ENCODE results near the gene AARS2. TPM values are rescaled to one million over a fixed set of nuclear protein-coding genes. Genes with fewer than 3 reads are reported as not detected.

The AARS2 gene
- total and polyA plus RNA-seq, 8 donors = 2.9 to 19.3 (median 6.4) TPM

- Histone ChIP-seq H3K27ac (no peak overlapping the region), H3K4me1 (no peaks in the 10 kb centered on the region), H3K9me3 (no peaks in the 10 kb centered on the region), H3K36me3 (no peaks in the 10 kb centered on the region), H3K4me3 (no peak overlapping the region), H3K27me3 (peaks cover 0 to 82% (median 40%) of the 10 kb centered on the region in 3 donors)
- intact Hi-C loops (cut with DNase I; ENCODE audit: low total_unique reads) = no loop called here
- no peak for DNase-seq
- TF ChIP-seq POLR2A (IDR thresholded peaks at IDR 0.05) = no peak
- no peak for TF ChIP-seq POLR2AphosphoS5 (IDR thresholded peaks at IDR 0.05)
- 70 to 79% (median 73%) methylated on average over 25 of the region's 25 CpGs for WGBS, 5 donors
Measured at GRCh38 chr6:44285552-44286284, 27.4 kb downstream of the AARS2 start.

GRCh38 chr6:44284867-44285266 lies 28.3 kb downstream of the AARS2 start:
- Histone ChIP-seq H3K4me1 (no peaks in the 10 kb centered on the region), H3K36me3 (no peaks in the 10 kb centered on the region), H3K9me3 (no peaks in the 10 kb centered on the region), H3K27me3 (peaks cover 0 to 73% (median 32%) of the 10 kb centered on the region in 3 donors), H3K4me3 (no peak overlapping the region), H3K27ac (no peak overlapping the region)
- DNase-seq = no peak
- TF ChIP-seq POLR2AphosphoS5 (IDR thresholded peaks at IDR 0.05) = no peak
- 45 to 63% (median 62%) methylated on average over 4 of the region's 4 CpGs for WGBS, 5 donors
- intact Hi-C loops (cut with DNase I; ENCODE audit: low total_unique reads) = no loop called here

- 44 to 53% (median 48%) methylated on average over 2 of the region's 2 CpGs for WGBS, 5 donors
- peaks cover 0 to 71% (median 25%) of the 10 kb centered on the region in 3 donors for H3K27me3 ChIP-seq
- intact Hi-C loops (cut with DNase I; ENCODE audit: low total_unique reads) = no loop called here
- H3K36me3 ChIP-seq = no peaks in the 10 kb centered on the region
- no peaks in the 10 kb centered on the region for H3K4me1 ChIP-seq
- H3K4me3 ChIP-seq = no peak overlapping the region
- DNase-seq = no peak
- TF ChIP-seq POLR2A (IDR thresholded peaks at IDR 0.05) (no peak), EP300 (IDR thresholded peaks at IDR 0.05) (no peak), CTCF (IDR thresholded peaks at IDR 0.05) (no peak), POLR2AphosphoS5 (IDR thresholded peaks at IDR 0.05) (no peak)
- H3K27ac ChIP-seq = no peak overlapping the region
- no peaks in the 10 kb centered on the region for H3K9me3 ChIP-seq
Measured at GRCh38 chr6:44284121-44284520, 29.0 kb downstream of the AARS2 start.

GRCh38 chr6:44278774-44279697 lies 34.1 kb downstream of the AARS2 start:
- TF ChIP-seq EP300 (IDR thresholded peaks at IDR 0.05) (no peak), CTCF (IDR thresholded peaks at IDR 0.05) (no peak), POLR2AphosphoS5 (IDR thresholded peaks at IDR 0.05) (no peak), POLR2A (IDR thresholded peaks at IDR 0.05) (no peak)
- Histone ChIP-seq H3K36me3 (no peaks in the 10 kb centered on the region), H3K27ac (no peak overlapping the region), H3K4me1 (peaks cover 10 to 13% (median 12%) of the 10 kb centered on the region in 4 donors), H3K4me3 (no peak overlapping the region), H3K9me3 (no peaks in the 10 kb centered on the region), H3K27me3 (peaks cover 0 to 74% (median 41%) of the 10 kb centered on the region in 3 donors)
- DNase-seq = no peak
- WGBS, 5 donors = 54 to 77% (median 63%) methylated on average over 6 to 9 of the region's 9 CpGs
- intact Hi-C loops (cut with DNase I; ENCODE audit: low total_unique reads) = no loop called here

GRCh38 chr6:44278315-44278714 lies 34.8 kb downstream of the AARS2 start:
- H3K36me3 ChIP-seq = no peaks in the 10 kb centered on the region
- 51 to 68% (median 65%) methylated on average over 2 to 3 of the region's 3 CpGs for WGBS, 5 donors
- DNase-seq = no peak
- no peak overlapping the region for H3K4me3 ChIP-seq
- intact Hi-C loops (cut with DNase I; ENCODE audit: low total_unique reads) = no loop called here
- TF ChIP-seq EP300 (IDR thresholded peaks at IDR 0.05) (no peak), CTCF (IDR thresholded peaks at IDR 0.05) (no peak), POLR2AphosphoS5 (IDR thresholded peaks at IDR 0.05) (no peak), POLR2A (IDR thresholded peaks at IDR 0.05) (no peak)
- H3K27me3 ChIP-seq = peaks cover 0 to 74% (median 46%) of the 10 kb centered on the region in 3 donors
- H3K27ac ChIP-seq = no peak overlapping the region
- H3K9me3 ChIP-seq = no peaks in the 10 kb centered on the region
- H3K4me1 ChIP-seq = peaks cover 10 to 13% (median 12%) of the 10 kb centered on the region in 4 donors
